Stomach (tissue), 9 donors: ENCODE measurements around the gene ATXN1. TPM values are rescaled to one million over a fixed set of nuclear protein-coding genes. Genes with fewer than 3 reads are reported as not detected.

Source experiments
- DNase-seq, 2 donors: peaks; one replicate each; pipeline versions ENCODE4 v3.0.0 to v3.0.0-alpha.2; 2013 to 2019
- H3K27ac ChIP-seq, 5 donors: fragments of 200-600 bp in 4 of 5; sonication (generic) in 4 of 5; one replicate each; pipeline ENCODE4 v1.5.1; 2013 to 2019; ENCODE audit warnings: mild to moderate bottlenecking in 1 of 5, moderate library complexity in 1 of 5
- H3K27me3 ChIP-seq, 3 donors: fragments of 200-600 bp; sonication (generic); one replicate each; pipeline ENCODE4 v1.5.1; 2017 to 2019; ENCODE audit warnings: mixed run types in 1 of 3
- H3K36me3 ChIP-seq, 4 donors: fragments of 200-600 bp; sonication (generic); 1 replicate in 3 of 4; 2 replicates in 1 of 4; pipeline ENCODE4 v1.5.1; 2016 to 2019
- H3K4me1 ChIP-seq, 4 donors: fragments of 200-600 bp; sonication (generic); one replicate each; pipeline ENCODE4 v1.5.1; 2016 to 2019
- H3K4me3 ChIP-seq, 4 donors: fragments of 200-600 bp; sonication (generic) in 3 of 4; one replicate each; pipeline ENCODE4 v1.5.1; 2016 to 2019; ENCODE audit warnings: mild to moderate bottlenecking in 1 of 4
- H3K9me3 ChIP-seq, 4 donors: fragments of 200-600 bp; sonication (generic); one replicate each; pipeline ENCODE4 v1.5.1; 2016 to 2019
- CTCF ChIP-seq, 7 experiments: fragments of 450-650 bp in 4 of 7; fragments of 200-600 bp in 3 of 7; sonication (generic) in 3 of 7; IDR thresholded peaks; one replicate each; pipeline ENCODE4 v1.5.1; 2016 to 2019; ENCODE audit warnings: antibody characterized with exemption in 7 of 7, control low read depth in 2 of 7, mild to moderate bottlenecking in 1 of 7
- EP300 ChIP-seq: sonication (generic); formaldehyde crosslinking; IDR thresholded peaks from one replicate; pipeline ENCODE4 v1.6.1; 2017; ENCODE audit warnings: antibody characterized with exemption
- POLR2A ChIP-seq, 4 donors: fragments of 450-650 bp; IDR thresholded peaks; one replicate each; pipeline ENCODE4 v1.6.1; 2016; ENCODE audit warnings: antibody characterized with exemption in 4 of 4, control low read depth in 2 of 4, mild to moderate bottlenecking in 1 of 4, moderate library complexity in 1 of 4
- POLR2AphosphoS5 ChIP-seq, 3 donors: sonication (generic); formaldehyde crosslinking; IDR thresholded peaks; one replicate each; pipeline ENCODE4 v1.6.1; 2016; ENCODE audit warnings: antibody characterized with exemption in 3 of 3
- WGBS, 5 donors: extraction: QIAGEN DNeasy Blood & Tissue Kit in 3 of 5; methylation state at CpG; one replicate each; pipeline versions ENCODE4 v1.1.5 to v1.1.7; 2013 to 2018; 5-methylcytosine and 5-hydroxymethylcytosine counted together
- intact Hi-C: fragments of 100-400 bp; cut with DNase I; formaldehyde crosslinking; loops from one replicate; pipeline ENCODE4 v1.15.1; 2023; ENCODE audit warnings: low total_unique reads
- polyA plus RNA-seq, 3 donors: library from polyadenylated mRNA; stranded (reverse); fragments of 200-250 nt; gene quantifications; one replicate each; pipeline ENCODE4 v1.2.3, GENCODE V29; 2013
- total RNA-seq, 5 donors: library from RNA; depleted of rRNA; stranded (reverse); fragments of >200 nt; gene quantifications; one replicate each; pipeline versions ENCODE4 v1.1.0 to v1.2.3, GENCODE V29; 2014 to 2016
- donor health status: healthy with polysubstance abuse.
- donor health status: Bipolar disorder and iron deficiency.
- donor health status: healthy.

Gene ATXN1
- total and polyA plus RNA-seq, 8 donors, result 5.2 to 106 (median 39.0) TPM

GRCh38 chr6:16496210-16496609 lies 265.1 kb downstream of the ATXN1 start:
- Histone ChIP-seq H3K9me3 (no peaks in the 10 kb centered on the region), H3K36me3 (no peaks in the 10 kb centered on the region), H3K4me3 (no peak overlapping the region), H3K4me1 (peaks cover 0 to 26% (median 6%) of the 10 kb centered on the region in 4 donors), H3K27me3 (no peaks in the 10 kb centered on the region), H3K27ac (no peak overlapping the region)
- intact Hi-C loops, result no loop called here
- WGBS, 5 donors, result 84 to 90% (median 86%) methylated on average over 5 of the region's 5 CpGs
- TF ChIP-seq EP300 (no peak), POLR2A (IDR thresholded peaks at IDR 0.05) (no peak), CTCF (IDR thresholded peaks at IDR 0.05) (no peak)
- DNase-seq, result no peak

GRCh38 chr6:16494793-16495192 lies 266.5 kb downstream of the ATXN1 start:
- 66 to 77% (median 71%) methylated on average over 3 of the region's 3 CpGs for WGBS, 5 donors
- Histone ChIP-seq H3K4me1 (peaks cover 0 to 26% (median 6%) of the 10 kb centered on the region in 4 donors), H3K9me3 (no peaks in the 10 kb centered on the region), H3K36me3 (no peaks in the 10 kb centered on the region), H3K4me3 (no peak overlapping the region), H3K27ac (no peak overlapping the region), H3K27me3 (no peaks in the 10 kb centered on the region)
- no peak for TF ChIP-seq POLR2A (IDR thresholded peaks at IDR 0.05)
- TF ChIP-seq CTCF (IDR thresholded peaks at IDR 0.05), result no peak
- TF ChIP-seq POLR2AphosphoS5 (IDR thresholded peaks at IDR 0.05), result no peak
- TF ChIP-seq EP300, result no peak
- DNase-seq, result no peak
- intact Hi-C loops, result no loop called here

GRCh38 chr6:16493802-16494201 lies 267.5 kb downstream of the ATXN1 start:
- no peaks in the 10 kb centered on the region for H3K27me3 ChIP-seq
- TF ChIP-seq POLR2AphosphoS5 (IDR thresholded peaks at IDR 0.05), result no peak
- TF ChIP-seq CTCF (IDR thresholded peaks at IDR 0.05), result no peak
- no peak for TF ChIP-seq EP300
- no peak for TF ChIP-seq POLR2A (IDR thresholded peaks at IDR 0.05)
- no peak for DNase-seq
- H3K36me3 ChIP-seq, result no peaks in the 10 kb centered on the region
- H3K27ac ChIP-seq, result no peak overlapping the region
- H3K4me3 ChIP-seq, result no peak overlapping the region
- intact Hi-C loops, result no loop called here
- peaks cover 0 to 36% (median 11%) of the 10 kb centered on the region in 4 donors for H3K4me1 ChIP-seq
- no peaks in the 10 kb centered on the region for H3K9me3 ChIP-seq

GRCh38 chr6:16493112-16493511 lies 268.1 kb downstream of the ATXN1 start:
- no peaks in the 10 kb centered on the region for H3K27me3 ChIP-seq
- no peak overlapping the region for H3K4me3 ChIP-seq
- no peak overlapping the region for H3K27ac ChIP-seq
- WGBS, 5 donors, result 87 to 96% (median 89%) methylated on average over 5 of the region's 5 CpGs
- no peak for TF ChIP-seq EP300
- no peak for TF ChIP-seq POLR2A (IDR thresholded peaks at IDR 0.05)
- TF ChIP-seq CTCF (IDR thresholded peaks at IDR 0.05), result no peak
- TF ChIP-seq POLR2AphosphoS5 (IDR thresholded peaks at IDR 0.05), result no peak
- peaks cover 0 to 37% (median 12%) of the 10 kb centered on the region in 4 donors for H3K4me1 ChIP-seq
- intact Hi-C loops, result no loop called here
- H3K36me3 ChIP-seq, result no peaks in the 10 kb centered on the region
- H3K9me3 ChIP-seq, result no peaks in the 10 kb centered on the region
- no peak for DNase-seq
